Tibial nerve (tissue), 4 donors: Measurements from ENCODE around the gene RNF213. TPM values are rescaled to one million over a fixed set of nuclear protein-coding genes. Genes with fewer than 3 reads are reported as not detected.

Experiments used
- DNase-seq, 2 donors: peaks; one replicate each; pipeline ENCODE4 v3.0.0-alpha.2; 2019; ENCODE audit warnings: low spot score in 2 of 2
- H3K27ac ChIP-seq, 4 donors: fragments of 200-600 bp; sonication (generic) in 3 of 4; one replicate each; pipeline ENCODE4 v1.5.1; 2017 to 2019; ENCODE audit warnings: mild to moderate bottlenecking in 1 of 4
- H3K27me3 ChIP-seq, 2 donors: fragments of 200-600 bp; sonication (generic) in 1 of 2; one replicate each; pipeline versions ENCODE4 v1.5.1 to v1.6.0; 2017 to 2019
- H3K36me3 ChIP-seq, 3 donors: fragments of 200-600 bp; sonication (generic); one replicate each; pipeline ENCODE4 v1.5.1; 2018 to 2019
- H3K4me1 ChIP-seq, 4 donors: fragments of 200-600 bp; sonication (generic) in 3 of 4; one replicate each; pipeline ENCODE4 v1.5.1; 2017 to 2019
- H3K4me3 ChIP-seq, 4 donors: fragments of 200-600 bp; sonication (generic) in 3 of 4; one replicate each; pipeline ENCODE4 v1.5.1; 2017 to 2019; ENCODE audit warnings: mild to moderate bottlenecking in 1 of 4, moderate library complexity in 1 of 4
- H3K9me3 ChIP-seq, 4 donors: fragments of 200-600 bp; sonication (generic) in 3 of 4; one replicate each; pipeline ENCODE4 v1.5.1; 2017 to 2019
- CTCF ChIP-seq, 5 experiments: fragments of 200-600 bp in 3 of 5; fragments of 450-650 bp in 2 of 5; sonication (generic) in 3 of 5; IDR thresholded peaks; one replicate each; pipeline ENCODE4 v1.5.1; 2016 to 2019; ENCODE audit warnings: antibody characterized with exemption in 5 of 5, mild to moderate bottlenecking in 3 of 5, moderate library complexity in 2 of 5
- EP300 ChIP-seq, 2 donors: sonication (generic); formaldehyde crosslinking; IDR thresholded peaks; one replicate each; pipeline ENCODE4 v1.6.1; 2017; ENCODE audit warnings: antibody characterized with exemption in 2 of 2, mild to moderate bottlenecking in 1 of 2
- POLR2A ChIP-seq, 2 donors: fragments of 450-650 bp; IDR thresholded peaks; one replicate each; pipeline ENCODE4 v1.6.1; 2017; ENCODE audit warnings: antibody characterized with exemption in 2 of 2, mild to moderate bottlenecking in 2 of 2, moderate library complexity in 2 of 2
- WGBS, 2 donors: methylation state at CpG; one replicate each; pipeline ENCODE4 v1.1.5; 2018; 5-methylcytosine and 5-hydroxymethylcytosine counted together
- total RNA-seq, 4 donors: library from RNA; depleted of rRNA; stranded (reverse); fragments of >200 nt; gene quantifications; one replicate each; pipeline ENCODE4 v1.1.0, GENCODE V29; 2016

The RNF213 gene
- total RNA-seq, 4 donors from 2014 or later, result 107 to 148 (median 119) TPM

GRCh38 chr17:80268427-80268826 is 7.8 kb downstream of the RNF213 start:
- no peak for DNase-seq
- Histone ChIP-seq H3K4me1 (peaks cover 0 to 22% (median 13%) of the 10 kb centered on the region in 4 donors), H3K27me3 (no peaks in the 10 kb centered on the region), H3K4me3 (no peak overlapping the region), H3K9me3 (no peaks in the 10 kb centered on the region), H3K27ac (no peak overlapping the region), H3K36me3 (peaks cover 0 to 63% (median 3%) of the 10 kb centered on the region in 3 donors)
- 90 to 94% methylated on average over 4 of the region's 4 CpGs for WGBS, 2 donors
- TF ChIP-seq EP300 (IDR thresholded peaks at IDR 0.05) (no peak), CTCF (IDR thresholded peaks at IDR 0.05) (no peak), POLR2A (IDR thresholded peaks at IDR 0.05) (no peak)

GRCh38 chr17:80269405-80269807 is 8.8 kb downstream of the RNF213 start:
- H3K36me3 ChIP-seq, result peaks cover 0 to 68% (median 12%) of the 10 kb centered on the region in 3 donors

GRCh38 chr17:80270104-80270503 is 9.5 kb downstream of the RNF213 start:
- Histone ChIP-seq H3K36me3 (peaks cover 0 to 64% (median 12%) of the 10 kb centered on the region in 3 donors), H3K4me1 (peaks cover 0 to 16% (median under 1%) of the 10 kb centered on the region in 4 donors), H3K27me3 (no peaks in the 10 kb centered on the region), H3K4me3 (no peak overlapping the region), H3K27ac (no peak overlapping the region), H3K9me3 (no peaks in the 10 kb centered on the region)
- DNase-seq, result no peak
- WGBS, 2 donors, result 61 to 75% methylated on average over 10 of the region's 10 CpGs
- TF ChIP-seq POLR2A (IDR thresholded peaks at IDR 0.05), result no peak
- TF ChIP-seq EP300 (IDR thresholded peaks at IDR 0.05), result no peak
- TF ChIP-seq CTCF (IDR thresholded peaks at IDR 0.05), result no peak

More at GRCh38 chr17:80269405-80269807, 8.8 kb downstream of the RNF213 start:
- Histone ChIP-seq H3K27me3 (no peaks in the 10 kb centered on the region), H3K9me3 (no peaks in the 10 kb centered on the region), H3K4me1 (peaks cover 0 to 20% (median 3%) of the 10 kb centered on the region in 4 donors), H3K27ac (no peak overlapping the region), H3K4me3 (no peak overlapping the region)
- DNase-seq, result no peak
- TF ChIP-seq POLR2A (IDR thresholded peaks at IDR 0.05) (no peak), CTCF (IDR thresholded peaks at IDR 0.05) (no peak), EP300 (IDR thresholded peaks at IDR 0.05) (no peak)
- WGBS, 2 donors, result 93 to 96% methylated on average over 2 of the region's 2 CpGs

GRCh38 chr17:80270836-80271235 is 10.2 kb downstream of the RNF213 start:
- Histone ChIP-seq H3K27me3 (no peaks in the 10 kb centered on the region), H3K4me1 (peaks cover 0 to 22% (median 3%) of the 10 kb centered on the region in 4 donors), H3K9me3 (no peaks in the 10 kb centered on the region), H3K36me3 (peaks cover 0 to 56% (median 12%) of the 10 kb centered on the region in 3 donors), H3K27ac (no peak overlapping the region), H3K4me3 (no peak overlapping the region)
- no peak for DNase-seq
- WGBS, 2 donors, result 72 to 73% methylated on average over 4 of the region's 4 CpGs
- TF ChIP-seq POLR2A (IDR thresholded peaks at IDR 0.05) (no peak), EP300 (IDR thresholded peaks at IDR 0.05) (no peak), CTCF (IDR thresholded peaks at IDR 0.05) (no peak)

- H3K9me3 ChIP-seq, result no peaks in the 10 kb centered on the region
- peaks cover 0 to 24% (median 3%) of the 10 kb centered on the region in 4 donors for H3K4me1 ChIP-seq
- WGBS, 2 donors, result 85 to 88% methylated on average over 10 of the region's 10 CpGs
- H3K27me3 ChIP-seq, result no peaks in the 10 kb centered on the region
- no peak for DNase-seq
- H3K36me3 ChIP-seq, result peaks cover 0 to 41% (median 12%) of the 10 kb centered on the region in 3 donors
- H3K4me3 ChIP-seq, result no peak overlapping the region
- TF ChIP-seq POLR2A (IDR thresholded peaks at IDR 0.05) (no peak), CTCF (IDR thresholded peaks at IDR 0.05) (no peak), EP300 (IDR thresholded peaks at IDR 0.05) (no peak)
- peak overlapping the region in 1 of 4 donors; percentile 54 for H3K27ac ChIP-seq
Observed at GRCh38 chr17:80272366-80272765, 11.7 kb downstream of the RNF213 start.
